GM23338 (cell line): ENCODE data around the gene GGCT. TPM values are rescaled to one million over a fixed set of nuclear protein-coding genes. Genes with fewer than 3 reads are reported as not detected.

Experiments used
- ATAC-seq: fragments of 200-7000 bp; cut with Tn5 transposase; 3 replicates; pipeline ENCODE4 v1.9.1; 2020
- DNase-seq: peaks from one replicate; pipeline ENCODE4 v3.0.0-alpha.2; 2015; ENCODE audit warnings: low spot score
- H2AFZ ChIP-seq: fragments of 200-600 bp; sonication (generic); 2 replicates; pipeline ENCODE4 v1.8.0; 2016; ENCODE audit warnings: antibody characterized with exemption, mild to moderate bottlenecking, moderate library complexity
- H3F3A ChIP-seq: fragments of 200-600 bp; sonication (generic); replicated peaks from 2 replicates; pipeline ENCODE4 v1.8.0; 2017; ENCODE audit warnings: antibody characterized with exemption, mixed run types, low read depth
- H3K27ac ChIP-seq: fragments of 200-600 bp; sonication (generic); 2 replicates; pipeline ENCODE4 v1.6.1; 2016; ENCODE audit warnings: low read depth
- H3K27me3 ChIP-seq: fragments of 200-600 bp; sonication (generic); 2 replicates; pipeline ENCODE4 v1.8.0; 2016; ENCODE audit warnings: mild to moderate bottlenecking, mixed run types, moderate library complexity; ENCODE audit not compliant: insufficient read depth
- H3K36me3 ChIP-seq: fragments of 200-600 bp; sonication (generic); 2 replicates; pipeline ENCODE4 v1.8.0; 2016; ENCODE audit warnings: mild to moderate bottlenecking; ENCODE audit not compliant: insufficient read depth
- H3K4me1 ChIP-seq: fragments of 200-600 bp; sonication (generic); 2 replicates; pipeline ENCODE4 v1.8.0; 2016; ENCODE audit warnings: mild to moderate bottlenecking, moderate library complexity; ENCODE audit not compliant: insufficient read depth
- H3K4me2 ChIP-seq: fragments of 200-600 bp; sonication (generic); 2 replicates; pipeline ENCODE4 v1.7.1; 2017; ENCODE audit warnings: mixed run types
- H3K4me3 ChIP-seq: fragments of 200-600 bp; sonication (generic); 2 replicates; pipeline ENCODE4 v1.6.1; 2016; ENCODE audit warnings: mixed run types
- H3K79me2 ChIP-seq: fragments of 200-600 bp; sonication (generic); replicated peaks from 2 replicates; pipeline ENCODE4 v1.8.0; 2017; ENCODE audit warnings: mild to moderate bottlenecking; ENCODE audit not compliant: insufficient read depth
- H3K9me2 ChIP-seq: fragments of 200-600 bp; sonication (generic); 2 replicates; pipeline ENCODE4 v1.8.0; 2017; ENCODE audit not compliant: insufficient read depth
- H4K20me1 ChIP-seq: fragments of 200-600 bp; sonication (generic); replicated peaks from 2 replicates; pipeline ENCODE4 v1.8.0; 2017; ENCODE audit warnings: mild to moderate bottlenecking; ENCODE audit not compliant: insufficient read depth
- H3K27ac Mint-ChIP-seq: 2 replicates; pipeline ENCODE4 v1.8.0; 2020; ENCODE audit warnings: inconsistent platforms, mild to moderate bottlenecking, moderate library complexity, mixed read lengths
- H3K27me3 Mint-ChIP-seq: 3 replicates; pipeline ENCODE4 v1.8.0; 2022; ENCODE audit warnings: low read depth, mild to moderate bottlenecking, moderate library complexity, mixed read lengths, inconsistent platforms; ENCODE audit not compliant: insufficient read depth, poor library complexity
- H3K36me3 Mint-ChIP-seq: 3 replicates; pipeline ENCODE4 v1.8.0; 2021; ENCODE audit warnings: low read depth, mild to moderate bottlenecking, inconsistent platforms, moderate library complexity, mixed read lengths
- H3K4me1 Mint-ChIP-seq: 3 replicates; pipeline ENCODE4 v1.8.0; 2020; ENCODE audit warnings: mild to moderate bottlenecking, inconsistent platforms, mixed read lengths
- H3K4me3 Mint-ChIP-seq: 3 replicates; pipeline ENCODE4 v1.8.0; 2021; ENCODE audit warnings: moderate library complexity, mild to moderate bottlenecking, inconsistent platforms, mixed read lengths
- H3K9me3 Mint-ChIP-seq: 3 replicates; pipeline ENCODE4 v1.8.0; 2020; ENCODE audit warnings: moderate library complexity, mild to moderate bottlenecking, inconsistent platforms, mixed read lengths
- CREB1 ChIP-seq: fragments of 250-450 bp; sonication (Bioruptor Pico); IDR thresholded peaks from 2 replicates; pipeline ENCODE4 v1.5.0; 2020; ENCODE audit warnings: low read depth, mild to moderate bottlenecking, moderate library complexity
- CTCF ChIP-seq, 2 experiments: fragments of 200-600 bp in 1 of 2; sonication (generic) in 1 of 2; conservative IDR thresholded peaks; 2 replicates each; pipeline versions ENCODE4 v1.5.1 to v1.6.1; 2016 to 2017; ENCODE audit warnings: antibody characterized with exemption in 2 of 2, low read depth in 2 of 2, mild to moderate bottlenecking in 2 of 2, moderate library complexity in 1 of 2
- ETS1 ChIP-seq: IDR thresholded peaks from 2 replicates; pipeline ENCODE4 v1.6.1; 2016; ENCODE audit warnings: antibody characterized with exemption
- EZH2 ChIP-seq: fragments of 200-600 bp; sonication (generic); IDR thresholded peaks from one replicate; pipeline ENCODE4 v1.8.0; 2017; ENCODE audit warnings: antibody characterized with exemption, mild to moderate bottlenecking, low read depth; ENCODE audit not compliant: unreplicated experiment
- EZH2phosphoT487 ChIP-seq: fragments of 200-600 bp; sonication (generic); IDR thresholded peaks from one replicate; pipeline ENCODE4 v1.8.1; 2018; ENCODE audit warnings: antibody characterized with exemption; ENCODE audit not compliant: unreplicated experiment
- JUNB ChIP-seq: IDR thresholded peaks from one replicate; pipeline ENCODE4 v1.6.1; 2016; ENCODE audit warnings: antibody characterized with exemption; ENCODE audit not compliant: unreplicated experiment
- NANOG ChIP-seq: IDR thresholded peaks from 2 replicates; pipeline ENCODE4 v1.6.1; 2016; ENCODE audit warnings: antibody characterized with exemption, borderline replicate concordance
- POLR2AphosphoS5 ChIP-seq: IDR thresholded peaks from 2 replicates; pipeline ENCODE4 v1.6.1; 2016; ENCODE audit warnings: antibody characterized with exemption, low read depth
- REST ChIP-seq: IDR thresholded peaks from one replicate; pipeline ENCODE4 v1.6.1; 2018; ENCODE audit warnings: antibody characterized with exemption; ENCODE audit not compliant: unreplicated experiment
- STAT1 ChIP-seq: IDR thresholded peaks from one replicate; pipeline ENCODE4 v1.6.1; 2016; ENCODE audit warnings: antibody characterized with exemption; ENCODE audit not compliant: unreplicated experiment
- ZNF114 ChIP-seq: fragments of 250-450 bp; sonication (Bioruptor Pico); IDR thresholded peaks from 2 replicates; pipeline ENCODE4 v1.5.0; 2020; ENCODE audit warnings: mild to moderate bottlenecking, moderate library complexity
- ZNF331 ChIP-seq: fragments of 250-450 bp; sonication (Bioruptor Pico); IDR thresholded peaks from 2 replicates; pipeline ENCODE4 v1.5.0; 2020; ENCODE audit warnings: low read depth, mild to moderate bottlenecking, moderate library complexity
- ZNF462 ChIP-seq: fragments of 250-450 bp; sonication (Bioruptor Pico); IDR thresholded peaks from 2 replicates; pipeline ENCODE4 v1.5.0; 2020; ENCODE audit warnings: mild to moderate bottlenecking, moderate library complexity
- polyA plus RNA-seq: library from polyadenylated mRNA; unstranded; fragments of >200 nt; fragmentation: Nextera tagmentation; extraction: Ambion mirVana; gene quantifications from 2 replicates; pipeline ENCODE4 v1.2.1, GENCODE V29; 2016
- total RNA-seq: library from RNA; depleted of rRNA; stranded (reverse); fragments of >200 nt; shearing (Covaris generic); gene quantifications from 2 replicates; pipeline ENCODE4 v1.2.3, GENCODE V29; 2014

GGCT gene
- total and polyA plus RNA-seq, 2 experiments from 2014 or later, result 104 to 229 TPM

- Histone ChIP-seq H2AFZ (no peak overlapping the region), H3K4me2 (no peak overlapping the region), H3K4me1 (peaks cover 8% of the 10 kb centered on the region), H3F3A (no peaks in the 10 kb centered on the region), H3K4me3 (no peak overlapping the region), H3K79me2 (peaks cover 10% of the 10 kb centered on the region; the same call in 1 of the 2 replicates), H3K36me3 (no peaks in the 10 kb centered on the region), H3K27ac (no peak overlapping the region), H3K9me2 (no peaks in the 10 kb centered on the region), H4K20me1 (no peaks in the 10 kb centered on the region; the same call in 1 of the 2 replicates), H3K27me3 (peaks cover 11% of the 10 kb centered on the region; the same call in 1 of the 2 replicates)
- Mint-ChIP-seq H3K36me3 (no peaks in the 10 kb centered on the region; the same call in 2 of the 3 replicates), H3K4me1 (peaks cover 2% of the 10 kb centered on the region), H3K4me3 (no peak overlapping the region), H3K27me3 (peaks cover 11% of the 10 kb centered on the region), H3K27ac (no peak overlapping the region), H3K9me3 (no peaks in the 10 kb centered on the region)
- DNase-seq, result no peak
- TF ChIP-seq STAT1 (no peak), EZH2 (no peak), POLR2AphosphoS5 (no peak), CREB1 (CRISPR knock-in tag) (no peak), ZNF114 (CRISPR knock-in tag) (no peak), JUNB (no peak), NANOG (no peak), EZH2phosphoT487 (no peak), ETS1 (no peak), ZNF462 (CRISPR knock-in tag) (no peak), ZNF331 (CRISPR knock-in tag) (no peak), REST (no peak), CTCF (conservative IDR thresholded peaks at IDR 0.05; ENCODE audit: low read depth in 2 of 2) (no peak)
- no peak for ATAC-seq
Measured at GRCh38 chr7:30475580-30475979, 29.0 kb downstream of the GGCT start.
